PC-3 (cell line): Measurements from ENCODE around the gene NHP2. TPM values are rescaled to one million over a fixed set of nuclear protein-coding genes. Genes with fewer than 3 reads are reported as not detected.

Source experiments
- ATAC-seq: fragments of 200-7000 bp; cut with Tn5 transposase; 2 replicates; pipeline ENCODE4 v1.9.1; 2020; ENCODE audit warnings: mild to moderate bottlenecking, moderate library complexity
- BruUV-seq: library from RNA; stranded (reverse); fragments of 400-500 nt; replicated peaks from 2 replicates; lab custom pipeline; 2021; lab: Mats Ljungman, UMichigan
- CTCF ChIA-PET: fragments of 300-600 bp; sonication (Branson Sonifier 250); formaldehyde crosslinking; loops from one replicate; lab custom pipeline; 2022; ENCODE audit warnings: antibody characterized with exemption; lab: Charles Lee
- POLR2A ChIA-PET: fragments of 300-600 bp; sonication (Branson Sonifier 250); formaldehyde crosslinking; loops from one replicate; lab custom pipeline; 2022; ENCODE audit warnings: antibody characterized with exemption; ENCODE audit not compliant: unreplicated experiment; lab: Charles Lee
- DNase-seq: peaks from one replicate; pipeline ENCODE4 v3.0.0-alpha.2; 2015
- H2AFZ ChIP-seq: fragments of 300-600 bp; sonication (generic); 2 replicates; pipeline ENCODE4 v1.6.0; 2016; ENCODE audit warnings: antibody characterized with exemption, low read length
- H3F3A ChIP-seq: fragments of 300-600 bp; sonication (generic); one replicate; pipeline ENCODE4 v1.6.0; 2017; ENCODE audit warnings: antibody characterized with exemption, low read length, control low read depth, mild to moderate bottlenecking; ENCODE audit not compliant: unreplicated experiment
- H3K27ac ChIP-seq: fragments of 300-600 bp; sonication (generic); 2 replicates; pipeline ENCODE4 v1.5.1; 2016; ENCODE audit warnings: mild to moderate bottlenecking, low read length
- H3K27me3 ChIP-seq: fragments of 300-600 bp; sonication (generic); 2 replicates; pipeline ENCODE4 v1.6.1; 2016; ENCODE audit warnings: low read length, mixed read lengths
- H3K36me3 ChIP-seq: fragments of 300-600 bp; sonication (generic); 2 replicates; pipeline ENCODE4 v1.6.1; 2016; ENCODE audit warnings: low read depth, mixed run types, low read length, mixed read lengths
- H3K4me1 ChIP-seq: fragments of 300-600 bp; sonication (generic); 2 replicates; pipeline ENCODE4 v1.5.1; 2016; ENCODE audit warnings: low read length; ENCODE audit not compliant: insufficient read depth
- H3K4me2 ChIP-seq: fragments of 300-600 bp; sonication (generic); 2 replicates; pipeline ENCODE4 v1.6.0; 2016; ENCODE audit warnings: low read length
- H3K4me3 ChIP-seq: fragments of 300-600 bp; sonication (generic); 2 replicates; pipeline ENCODE4 v1.5.1; 2016; ENCODE audit warnings: mild to moderate bottlenecking, low read length, mixed read lengths
- H3K79me2 ChIP-seq: fragments of 300-600 bp; sonication (generic); 2 replicates; pipeline ENCODE4 v1.6.1; 2017; ENCODE audit warnings: low read length, mixed read lengths
- H3K9ac ChIP-seq: fragments of 300-600 bp; sonication (generic); 2 replicates; pipeline ENCODE4 v1.6.0; 2016; ENCODE audit warnings: mild to moderate bottlenecking, low read length
- H3K9me2 ChIP-seq: fragments of 300-600 bp; sonication (generic); replicated peaks from 2 replicates; pipeline ENCODE4 v1.6.1; 2016; ENCODE audit warnings: mixed run types, low read length, mixed read lengths
- H3K9me3 ChIP-seq: fragments of 300-600 bp; sonication (generic); 2 replicates; pipeline ENCODE4 v1.6.1; 2016; ENCODE audit warnings: low read length, mixed read lengths
- H4K20me1 ChIP-seq: fragments of 300-600 bp; sonication (generic); 2 replicates; pipeline ENCODE4 v1.6.1; 2016; ENCODE audit warnings: low read length, mixed read lengths
- EZH2 ChIP-seq: fragments of 300-600 bp; sonication (generic); IDR thresholded peaks from one replicate; pipeline ENCODE4 v1.6.1; 2017; ENCODE audit warnings: antibody characterized with exemption, mild to moderate bottlenecking, low read length; ENCODE audit not compliant: unreplicated experiment
- EZH2phosphoT487 ChIP-seq: fragments of 300-600 bp; sonication (generic); IDR thresholded peaks from 2 replicates; pipeline ENCODE4 v1.6.1; 2018; ENCODE audit warnings: mild to moderate bottlenecking, antibody characterized with exemption, low read length, borderline replicate concordance
- intact Hi-C: fragments of 100-400 bp; cut with micrococcal nuclease; formaldehyde crosslinking; loops from 2 replicates; pipeline ENCODE4 v1.9.0; 2023
- total RNA-seq: library from RNA; depleted of rRNA; stranded (reverse); fragments of >200 nt; gene quantifications from 2 replicates; pipeline ENCODE4 v1.2.3, GENCODE V29; 2014
- TF ChIP-seq, protein P1 (sequence below): fragments of 300-600 bp; sonication (generic); conservative IDR thresholded peaks from 2 replicates; pipeline ENCODE4 v1.5.1; 2017; ENCODE audit warnings: antibody characterized with exemption, low read depth, mild to moderate bottlenecking, low read length

Gene NHP2
- total RNA-seq, 1 experiment from 2014 or later, result 649 TPM

- Histone ChIP-seq H3K9ac (no peak overlapping the region), H3K36me3 (no peaks in the 10 kb centered on the region), H3K4me1 (no peaks in the 10 kb centered on the region), H3F3A (no peaks in the 10 kb centered on the region), H3K4me3 (no peak overlapping the region), H3K27me3 (no peaks in the 10 kb centered on the region), H3K9me3 (no peaks in the 10 kb centered on the region), H3K27ac (no peak overlapping the region), H3K79me2 (no peaks in the 10 kb centered on the region), H2AFZ (no peak overlapping the region), H4K20me1 (no peaks in the 10 kb centered on the region), H3K4me2 (no peak overlapping the region), H3K9me2 (no peaks in the 10 kb centered on the region)
- no peak for DNase-seq
- POLR2A ChIA-PET, result no interaction called here
- intact Hi-C loops, result no loop called here
- TF ChIP-seq EZH2, result no peak
- no peak for TF ChIP-seq EZH2phosphoT487
- TF ChIP-seq, protein P1, sequence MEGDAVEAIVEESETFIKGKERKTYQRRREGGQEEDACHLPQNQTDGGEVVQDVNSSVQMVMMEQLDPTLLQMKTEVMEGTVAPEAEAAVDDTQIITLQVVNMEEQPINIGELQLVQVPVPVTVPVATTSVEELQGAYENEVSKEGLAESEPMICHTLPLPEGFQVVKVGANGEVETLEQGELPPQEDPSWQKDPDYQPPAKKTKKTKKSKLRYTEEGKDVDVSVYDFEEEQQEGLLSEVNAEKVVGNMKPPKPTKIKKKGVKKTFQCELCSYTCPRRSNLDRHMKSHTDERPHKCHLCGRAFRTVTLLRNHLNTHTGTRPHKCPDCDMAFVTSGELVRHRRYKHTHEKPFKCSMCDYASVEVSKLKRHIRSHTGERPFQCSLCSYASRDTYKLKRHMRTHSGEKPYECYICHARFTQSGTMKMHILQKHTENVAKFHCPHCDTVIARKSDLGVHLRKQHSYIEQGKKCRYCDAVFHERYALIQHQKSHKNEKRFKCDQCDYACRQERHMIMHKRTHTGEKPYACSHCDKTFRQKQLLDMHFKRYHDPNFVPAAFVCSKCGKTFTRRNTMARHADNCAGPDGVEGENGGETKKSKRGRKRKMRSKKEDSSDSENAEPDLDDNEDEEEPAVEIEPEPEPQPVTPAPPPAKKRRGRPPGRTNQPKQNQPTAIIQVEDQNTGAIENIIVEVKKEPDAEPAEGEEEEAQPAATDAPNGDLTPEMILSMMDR, result no peak
- no peak for ATAC-seq
- CTCF ChIA-PET, result no interaction called here
- BruUV-seq, result no TSS peak
Measured at GRCh38 chr5:178170455-178170854, 16.8 kb upstream of the NHP2 start.

GRCh38 chr5:178165581-178165980, 11.9 kb upstream of the NHP2 start:
- no peak overlapping the region for H3K9ac ChIP-seq
- POLR2A ChIA-PET, result no interaction called here
- no TSS peak for BruUV-seq
- H3F3A ChIP-seq, result no peaks in the 10 kb centered on the region
- no peaks in the 10 kb centered on the region for H4K20me1 ChIP-seq
- DNase-seq, result no peak
- TF ChIP-seq EZH2, result no peak
- TF ChIP-seq, protein P1, result no peak
- no peak for TF ChIP-seq EZH2phosphoT487
- H3K4me2 ChIP-seq, result no peak overlapping the region
- no peaks in the 10 kb centered on the region for H3K36me3 ChIP-seq
- no peak overlapping the region for H2AFZ ChIP-seq
- no peak for ATAC-seq
- no peaks in the 10 kb centered on the region for H3K27me3 ChIP-seq
- no peaks in the 10 kb centered on the region for H3K4me1 ChIP-seq
- CTCF ChIA-PET, result no interaction called here
- no peak overlapping the region for H3K4me3 ChIP-seq
- H3K27ac ChIP-seq, result no peak overlapping the region
- H3K9me3 ChIP-seq, result no peaks in the 10 kb centered on the region
- intact Hi-C loops, result no loop called here
- H3K79me2 ChIP-seq, result no peaks in the 10 kb centered on the region
- H3K9me2 ChIP-seq, result no peaks in the 10 kb centered on the region

DNA sequence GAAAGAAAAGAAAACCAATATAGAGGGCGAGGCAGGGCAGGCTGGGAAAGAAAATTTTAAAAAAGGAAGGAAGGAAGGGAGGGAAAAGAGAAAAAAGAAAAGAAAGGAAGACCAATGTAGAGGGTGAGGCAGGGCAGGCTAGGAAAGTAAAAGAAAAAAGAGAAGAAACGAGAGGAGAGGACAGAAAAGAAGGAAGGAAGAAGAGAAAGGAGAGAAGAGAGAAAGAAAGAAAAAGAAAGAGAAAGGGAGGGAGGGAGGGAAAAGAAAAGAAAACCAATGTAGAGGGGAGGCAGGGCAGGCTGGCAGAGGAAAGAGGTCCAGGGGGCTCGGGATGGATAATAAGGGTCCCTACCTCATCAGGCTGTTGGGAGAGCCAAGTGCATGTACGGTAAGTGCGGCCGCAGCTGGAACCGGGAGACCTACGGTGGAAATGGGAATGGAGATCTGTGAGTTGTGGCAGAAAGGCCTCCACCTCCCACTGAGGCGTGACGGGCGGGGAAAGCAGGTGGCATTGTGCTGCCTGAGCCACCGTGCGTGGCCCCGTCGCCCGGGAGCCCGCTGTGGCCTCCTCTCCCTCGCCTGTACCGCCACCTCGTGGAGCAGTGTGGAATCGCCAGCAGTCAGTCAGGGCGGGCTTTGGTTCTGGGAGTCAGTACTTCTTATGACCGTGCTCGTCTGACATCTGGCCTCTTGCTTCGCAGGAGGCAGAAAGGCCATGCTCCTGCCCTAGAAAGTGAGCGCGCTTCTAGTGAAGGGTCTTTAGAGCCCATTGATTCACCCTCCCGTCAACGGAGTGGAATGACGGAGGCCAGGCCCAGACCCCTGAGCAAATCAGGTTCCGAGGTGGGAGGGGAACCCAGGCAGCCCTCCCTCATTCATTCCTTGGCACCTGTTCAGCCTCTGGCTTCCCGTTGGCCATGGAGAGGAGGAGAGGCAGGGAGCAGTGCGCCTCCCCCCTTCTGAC, 10.4 kb upstream of the NHP2 start:
- peak overlapping the region; percentile 86 for H2AFZ ChIP-seq
- no peaks in the 10 kb centered on the region for H3K9me2 ChIP-seq
- H3K4me2 ChIP-seq, result peak overlapping the region; percentile 82
- H3K79me2 ChIP-seq, result no peaks in the 10 kb centered on the region
- intact Hi-C loops, result loop anchor here (1.0 kb wide), 1 partner anchor 88 kb away; no protein-coding TSS in a partner anchor
- H3K27ac ChIP-seq, result no peak overlapping the region
- no TSS peak for BruUV-seq
- peak; percentile 92 for DNase-seq
- POLR2A ChIA-PET, result no interaction called here
- no peaks in the 10 kb centered on the region for H3K27me3 ChIP-seq
- peak; percentile 98 for ATAC-seq
- CTCF ChIA-PET, result interaction anchor here (0.6 to 0.7 kb wide), 2 partner anchors 10 to 88 kb away, joined by 4 to 8 read pairs; partner anchors contain the start of gene NHP2
- no peaks in the 10 kb centered on the region for H4K20me1 ChIP-seq
- H3K4me3 ChIP-seq, result peak overlapping the region; percentile 49; the same call in 1 of the 2 replicates
- H3K9ac ChIP-seq, result no peak overlapping the region
- no peak for TF ChIP-seq EZH2phosphoT487
- no peak for TF ChIP-seq EZH2
- TF ChIP-seq, protein P1, result peak; percentile 95
- H3F3A ChIP-seq, result no peaks in the 10 kb centered on the region
- no peaks in the 10 kb centered on the region for H3K36me3 ChIP-seq
- no peaks in the 10 kb centered on the region for H3K9me3 ChIP-seq
- H3K4me1 ChIP-seq, result no peaks in the 10 kb centered on the region
